Measurements from ENCODE around the gene RIOX2. TPM values are rescaled to one million over a fixed set of nuclear protein-coding genes. Genes with fewer than 3 reads are reported as not detected.

Gene RIOX2
- polyA plus RNA-seq, 3 donors = 15.3 to 18.7 (median 18.3) TPM

DNA sequence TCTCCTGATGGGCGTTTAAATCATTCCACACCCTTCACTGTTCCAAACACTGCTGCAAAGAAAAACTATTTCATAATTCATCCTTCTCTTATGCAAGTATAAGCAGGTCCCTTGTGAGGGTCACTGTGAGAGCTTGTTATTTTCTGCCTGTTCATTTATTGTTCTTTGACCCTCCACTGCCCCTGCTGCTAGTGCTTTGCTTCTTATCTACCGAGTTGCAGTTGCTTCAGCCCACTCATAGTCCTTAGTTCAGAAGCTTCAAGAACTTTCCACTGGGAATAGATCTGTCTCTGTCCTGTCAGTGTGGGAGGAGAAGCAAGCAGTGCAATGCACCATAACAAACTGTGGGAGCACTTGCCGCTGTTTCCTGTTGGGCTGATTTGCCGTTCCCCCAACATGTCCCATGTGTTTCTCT is 39.8 kb downstream of the RIOX2 start:
- H3K9me3 ChIP-seq (replicated peaks in 1 of 2; ENCODE audit: control insufficient read depth in 1 of 2, insufficient read depth in 1 of 2, low read length in 2 of 2) = no peaks in the 10 kb centered on the region
- no peak overlapping the region for H3K4me3 ChIP-seq (replicated peaks in 1 of 3; ENCODE audit: low read depth in 2 of 3, low read length in 3 of 3)
- H3K4me1 ChIP-seq (ENCODE audit: control insufficient read depth in 1 of 2, insufficient read depth in 2 of 2, low read length in 2 of 2) = no peaks in the 10 kb centered on the region
- Mint-ChIP-seq H3K36me3 (peaks cover 64 to 77% of the 10 kb centered on the region in 2 donors), H3K9me3 (peaks cover 0 to 3% (median 0%) of the 10 kb centered on the region in 7 donors), H3K27me3 (ENCODE audit: low read depth in 3 of 3) (no peaks in the 10 kb centered on the region), H3K27ac (peak overlapping the region in 2 of 7 donors; percentile 49 to 61), H3K4me3 (no peak overlapping the region), H3K4me1 (no peaks in the 10 kb centered on the region)
- peaks cover 38 to 82% of the 10 kb centered on the region in 2 donors for H3K36me3 ChIP-seq (replicated peaks in 1 of 2; ENCODE audit: control insufficient read depth in 1 of 2, insufficient read depth in 2 of 2, low read length in 2 of 2)
- no peak overlapping the region for H2AFZ ChIP-seq (ENCODE audit: insufficient read depth, low read depth, low read length, poor library complexity, severe bottlenecking)
- H4K20me1 ChIP-seq (ENCODE audit: insufficient read depth, low read length) = no peaks in the 10 kb centered on the region
- H3K79me2 ChIP-seq (ENCODE audit: insufficient read depth, low read length) = no peaks in the 10 kb centered on the region
- H3K27me3 ChIP-seq (ENCODE audit: control insufficient read depth in 2 of 2, insufficient read depth in 2 of 2, low read length in 2 of 2) = no peaks in the 10 kb centered on the region
- no peak overlapping the region for H3K27ac ChIP-seq (ENCODE audit: low read depth in 1 of 2, low read length in 2 of 2)
- no peak for DNase-seq
- 94% methylated on average over 2 of the region's 4 CpGs for WGBS (ENCODE audit: insufficient coverage)
- H3K4me2 ChIP-seq (replicated peaks; ENCODE audit: extremely low read depth, low read length, poor library complexity, severe bottlenecking) = no peak overlapping the region
- intact Hi-C loops (cut with micrococcal nuclease) = no loop called here
- H3K9ac ChIP-seq (ENCODE audit: insufficient read depth, low read length, poor library complexity, severe bottlenecking) = no peak overlapping the region
- TF ChIP-seq, protein P1, sequence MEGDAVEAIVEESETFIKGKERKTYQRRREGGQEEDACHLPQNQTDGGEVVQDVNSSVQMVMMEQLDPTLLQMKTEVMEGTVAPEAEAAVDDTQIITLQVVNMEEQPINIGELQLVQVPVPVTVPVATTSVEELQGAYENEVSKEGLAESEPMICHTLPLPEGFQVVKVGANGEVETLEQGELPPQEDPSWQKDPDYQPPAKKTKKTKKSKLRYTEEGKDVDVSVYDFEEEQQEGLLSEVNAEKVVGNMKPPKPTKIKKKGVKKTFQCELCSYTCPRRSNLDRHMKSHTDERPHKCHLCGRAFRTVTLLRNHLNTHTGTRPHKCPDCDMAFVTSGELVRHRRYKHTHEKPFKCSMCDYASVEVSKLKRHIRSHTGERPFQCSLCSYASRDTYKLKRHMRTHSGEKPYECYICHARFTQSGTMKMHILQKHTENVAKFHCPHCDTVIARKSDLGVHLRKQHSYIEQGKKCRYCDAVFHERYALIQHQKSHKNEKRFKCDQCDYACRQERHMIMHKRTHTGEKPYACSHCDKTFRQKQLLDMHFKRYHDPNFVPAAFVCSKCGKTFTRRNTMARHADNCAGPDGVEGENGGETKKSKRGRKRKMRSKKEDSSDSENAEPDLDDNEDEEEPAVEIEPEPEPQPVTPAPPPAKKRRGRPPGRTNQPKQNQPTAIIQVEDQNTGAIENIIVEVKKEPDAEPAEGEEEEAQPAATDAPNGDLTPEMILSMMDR (IDR thresholded peaks at IDR 0.05) = no peak

- Mint-ChIP-seq H3K36me3 (peaks cover 62 to 77% of the 10 kb centered on the region in 2 donors), H3K27me3 (ENCODE audit: low read depth in 3 of 3) (no peaks in the 10 kb centered on the region), H3K27ac (no peak overlapping the region)
These were observed 41.0 kb downstream of the RIOX2 start for GRCh38 chr3:97931218-97931617.

More at GRCh38 chr3:97931218-97931617, 41.0 kb downstream of the RIOX2 start:
- Histone ChIP-seq H3K4me1 (ENCODE audit: control insufficient read depth in 1 of 2, insufficient read depth in 2 of 2, low read length in 2 of 2) (no peaks in the 10 kb centered on the region), H3K9me3 (replicated peaks in 1 of 2; ENCODE audit: control insufficient read depth in 1 of 2, insufficient read depth in 1 of 2, low read length in 2 of 2) (no peaks in the 10 kb centered on the region), H3K27ac (ENCODE audit: low read depth in 1 of 2, low read length in 2 of 2) (no peak overlapping the region), H3K36me3 (replicated peaks in 1 of 2; ENCODE audit: control insufficient read depth in 1 of 2, insufficient read depth in 2 of 2, low read length in 2 of 2) (peaks cover 27 to 80% of the 10 kb centered on the region in 2 donors), H3K79me2 (ENCODE audit: insufficient read depth, low read length) (no peaks in the 10 kb centered on the region), H3K9ac (ENCODE audit: insufficient read depth, low read length, poor library complexity, severe bottlenecking) (no peak overlapping the region), H4K20me1 (ENCODE audit: insufficient read depth, low read length) (no peaks in the 10 kb centered on the region), H2AFZ (ENCODE audit: insufficient read depth, low read depth, low read length, poor library complexity, severe bottlenecking) (no peak overlapping the region), H3K27me3 (ENCODE audit: control insufficient read depth in 2 of 2, insufficient read depth in 2 of 2, low read length in 2 of 2) (no peaks in the 10 kb centered on the region), H3K4me3 (replicated peaks in 1 of 3; ENCODE audit: low read depth in 2 of 3, low read length in 3 of 3) (no peak overlapping the region), H3K4me2 (replicated peaks; ENCODE audit: extremely low read depth, low read length, poor library complexity, severe bottlenecking) (no peak overlapping the region)
- Mint-ChIP-seq H3K9me3 (peaks cover 0 to 3% (median 0%) of the 10 kb centered on the region in 7 donors), H3K4me1 (no peaks in the 10 kb centered on the region), H3K4me3 (no peak overlapping the region)
- no peak for DNase-seq
- TF ChIP-seq, protein P1 (IDR thresholded peaks at IDR 0.05) = no peak
- 100% methylated on average over 1 of the region's 2 CpGs for WGBS (ENCODE audit: insufficient coverage)
- intact Hi-C loops (cut with micrococcal nuclease) = no loop called here

Data from CD14-positive monocyte (primary cell).